HEK293 (cell line): Measurements from ENCODE around the gene AFF1.

Experiments used
- GFI1B ChIP-seq: fragments of 450-650 bp; formaldehyde crosslinking; IDR thresholded peaks from 2 replicates; pipeline ENCODE4 v1.5.1; 2016; ENCODE audit warnings: missing biosample characterization, missing genetic modification characterization
- HIC1 ChIP-seq: fragments of 450-650 bp; formaldehyde crosslinking; IDR thresholded peaks from 2 replicates; pipeline ENCODE4 v1.5.1; 2016; ENCODE audit warnings: missing biosample characterization, missing genetic modification characterization
- KLF1 ChIP-seq: fragments of 450-650 bp; formaldehyde crosslinking; IDR thresholded peaks from 2 replicates; pipeline ENCODE4 v1.5.1; 2016; ENCODE audit warnings: missing biosample characterization, missing genetic modification characterization
- KLF16 ChIP-seq: fragments of 450-650 bp; formaldehyde crosslinking; IDR thresholded peaks from 2 replicates; pipeline ENCODE4 v1.5.1; 2017; ENCODE audit warnings: missing biosample characterization, missing genetic modification characterization
- PRDM1 ChIP-seq: fragments of 450-650 bp; formaldehyde crosslinking; IDR thresholded peaks from 2 replicates; pipeline ENCODE4; 2016; ENCODE audit warnings: missing biosample characterization, missing genetic modification characterization
- RBAK ChIP-seq: fragments of 450-650 bp; formaldehyde crosslinking; IDR thresholded peaks from 2 replicates; pipeline ENCODE4 v1.5.1; 2016; ENCODE audit warnings: missing biosample characterization, missing genetic modification characterization
- SP3 ChIP-seq: fragments of 450-650 bp; formaldehyde crosslinking; IDR thresholded peaks from 2 replicates; pipeline ENCODE4 v1.5.1; 2016; ENCODE audit warnings: missing biosample characterization, missing genetic modification characterization
- ZBTB11 ChIP-seq: fragments of 450-650 bp; formaldehyde crosslinking; conservative IDR thresholded peaks from 2 replicates; pipeline ENCODE4 v1.5.1; 2016; ENCODE audit warnings: low read depth, missing biosample characterization, missing genetic modification characterization
- ZFP3 ChIP-seq: fragments of 450-650 bp; formaldehyde crosslinking; IDR thresholded peaks from 2 replicates; pipeline ENCODE4 v1.5.1; 2016; ENCODE audit warnings: low read depth, missing biosample characterization, missing genetic modification characterization
- ZFP41 ChIP-seq: fragments of 450-650 bp; formaldehyde crosslinking; IDR thresholded peaks from 2 replicates; pipeline ENCODE4 v1.5.1; 2016; ENCODE audit warnings: missing biosample characterization, missing genetic modification characterization, borderline replicate concordance
- ZNF114 ChIP-seq: fragments of 450-650 bp; formaldehyde crosslinking; IDR thresholded peaks from 2 replicates; pipeline ENCODE4 v1.5.0; 2017; ENCODE audit warnings: missing biosample characterization, missing genetic modification characterization
- ZNF155 ChIP-seq: fragments of 450-650 bp; formaldehyde crosslinking; IDR thresholded peaks from 2 replicates; pipeline ENCODE4 v1.5.1; 2016; ENCODE audit warnings: missing biosample characterization, missing genetic modification characterization
- ZNF157 ChIP-seq: fragments of 450-650 bp; formaldehyde crosslinking; IDR thresholded peaks from 2 replicates; pipeline ENCODE4 v1.5.1; 2016; ENCODE audit warnings: missing biosample characterization, missing genetic modification characterization
- ZNF221 ChIP-seq: fragments of 450-650 bp; formaldehyde crosslinking; IDR thresholded peaks from 2 replicates; pipeline ENCODE4 v1.5.1; 2017; ENCODE audit warnings: missing biosample characterization, missing genetic modification characterization, borderline replicate concordance
- ZNF223 ChIP-seq: fragments of 450-650 bp; formaldehyde crosslinking; IDR thresholded peaks from 2 replicates; pipeline ENCODE4 v1.5.1; 2016; ENCODE audit warnings: missing biosample characterization, missing genetic modification characterization
- ZNF24 ChIP-seq: fragments of 450-650 bp; formaldehyde crosslinking; IDR thresholded peaks from 2 replicates; pipeline ENCODE4 v1.5.1; 2016; ENCODE audit warnings: missing biosample characterization, missing genetic modification characterization
- ZNF302 ChIP-seq: fragments of 450-650 bp; formaldehyde crosslinking; IDR thresholded peaks from 2 replicates; pipeline ENCODE4 v1.5.1; 2016; ENCODE audit warnings: missing biosample characterization, missing genetic modification characterization, low read depth
- ZNF391 ChIP-seq: fragments of 450-650 bp; formaldehyde crosslinking; IDR thresholded peaks from 2 replicates; pipeline ENCODE4 v1.5.1; 2016; ENCODE audit warnings: low read depth, missing biosample characterization, missing genetic modification characterization, borderline replicate concordance
- ZNF416 ChIP-seq: fragments of 450-650 bp; formaldehyde crosslinking; IDR thresholded peaks from 2 replicates; pipeline ENCODE4 v1.5.1; 2016; ENCODE audit warnings: missing biosample characterization, missing genetic modification characterization
- ZNF426 ChIP-seq: fragments of 450-650 bp; formaldehyde crosslinking; IDR thresholded peaks from 2 replicates; pipeline ENCODE4 v1.5.1; 2017; ENCODE audit warnings: missing biosample characterization, missing genetic modification characterization, mild to moderate bottlenecking, inconsistent platforms, moderate library complexity
- ZNF449 ChIP-seq: fragments of 450-650 bp; formaldehyde crosslinking; IDR thresholded peaks from 2 replicates; pipeline ENCODE4 v1.5.1; 2017; ENCODE audit warnings: missing biosample characterization, mild to moderate bottlenecking, missing genetic modification characterization, moderate library complexity
- ZNF473 ChIP-seq: fragments of 450-650 bp; formaldehyde crosslinking; IDR thresholded peaks from 2 replicates; pipeline ENCODE4 v1.5.1; 2017; ENCODE audit warnings: missing biosample characterization, missing genetic modification characterization
- ZNF529 ChIP-seq: fragments of 450-650 bp; formaldehyde crosslinking; IDR thresholded peaks from 2 replicates; pipeline ENCODE4 v1.5.1; 2017; ENCODE audit warnings: missing genetic modification characterization, missing biosample characterization; ENCODE audit not compliant: insufficient replicate concordance
- ZNF530 ChIP-seq: fragments of 450-650 bp; formaldehyde crosslinking; IDR thresholded peaks from 2 replicates; pipeline ENCODE4 v1.5.1; 2016; ENCODE audit warnings: low read depth, missing biosample characterization, missing genetic modification characterization
- ZNF558 ChIP-seq: fragments of 450-650 bp; formaldehyde crosslinking; IDR thresholded peaks from 2 replicates; pipeline ENCODE4 v1.5.1; 2016; ENCODE audit warnings: missing biosample characterization, missing genetic modification characterization
- ZNF571 ChIP-seq: fragments of 450-650 bp; formaldehyde crosslinking; IDR thresholded peaks from 2 replicates; pipeline ENCODE4 v1.5.0; 2017; ENCODE audit warnings: missing biosample characterization, missing genetic modification characterization
- ZNF596 ChIP-seq: fragments of 450-650 bp; IDR thresholded peaks from 2 replicates; pipeline ENCODE4 v1.5.0; 2018; ENCODE audit warnings: missing biosample characterization, mild to moderate bottlenecking, missing genetic modification characterization, moderate library complexity
- ZNF626 ChIP-seq: fragments of 450-650 bp; sonication (Bioruptor Pico); formaldehyde crosslinking; IDR thresholded peaks from 2 replicates; pipeline ENCODE4 v1.5.1; 2018; ENCODE audit warnings: missing biosample characterization, missing genetic modification characterization, inconsistent platforms
- ZNF701 ChIP-seq: fragments of 450-650 bp; formaldehyde crosslinking; IDR thresholded peaks from 2 replicates; pipeline ENCODE4 v1.5.1; 2016; ENCODE audit warnings: missing biosample characterization, missing genetic modification characterization
- ZNF704 ChIP-seq: fragments of 450-650 bp; formaldehyde crosslinking; IDR thresholded peaks from 2 replicates; pipeline ENCODE4 v1.5.1; 2016; ENCODE audit warnings: missing biosample characterization, missing genetic modification characterization
- ZNF777 ChIP-seq: fragments of 450-650 bp; formaldehyde crosslinking; IDR thresholded peaks from 2 replicates; pipeline ENCODE4 v1.5.1; 2017; ENCODE audit warnings: missing biosample characterization, missing genetic modification characterization, borderline replicate concordance
- ZNF792 ChIP-seq: fragments of 450-650 bp; formaldehyde crosslinking; IDR thresholded peaks from 2 replicates; pipeline ENCODE4 v1.5.1; 2016; ENCODE audit warnings: missing biosample characterization, missing genetic modification characterization
- ZSCAN16 ChIP-seq: fragments of 450-650 bp; formaldehyde crosslinking; IDR thresholded peaks from 2 replicates; pipeline ENCODE4 v1.5.1; 2016; ENCODE audit warnings: missing biosample characterization, missing genetic modification characterization

AFF1 gene

GRCh38 chr4:86927843-86928395 is 6.9 kb upstream of the AFF1 start (continued):
- TF ChIP-seq HIC1 (tag by site-specific recombination) (no peak), GFI1B (tag by site-specific recombination) (0 out of 2 replicates have a peak, but pooled peaks have one; percentile 13), ZNF530 (tag by site-specific recombination) (no peak), ZNF155 (tag by site-specific recombination) (no peak), ZNF157 (tag by site-specific recombination) (no peak), ZBTB11 (tag by site-specific recombination) (no peak), ZNF626 (tag by site-specific recombination) (no peak), ZNF701 (tag by site-specific recombination) (no peak), ZNF449 (tag by site-specific recombination) (peak; percentile 51; the same call in 1 of the 2 replicates), PRDM1 (tag by site-specific recombination) (0 out of 2 replicates have a peak, but pooled peaks have one; percentile 20), RBAK (tag by site-specific recombination) (no peak), ZNF24 (tag by site-specific recombination) (peak; percentile 50; the same call in 1 of the 2 replicates), ZNF473 (tag by site-specific recombination) (no peak), SP3 (0 out of 2 replicates have a peak, but pooled peaks have one; percentile 30), ZNF792 (no peak), KLF1 (tag by site-specific recombination) (no peak), KLF16 (tag by site-specific recombination) (no peak), ZFP3 (tag by site-specific recombination) (no peak), ZNF704 (tag by site-specific recombination) (no peak), ZNF416 (tag by site-specific recombination) (no peak), ZNF114 (tag by site-specific recombination) (no peak), ZNF596 (tag by site-specific recombination) (no peak), ZNF571 (no peak), ZNF558 (tag by site-specific recombination) (peak; percentile 88), ZNF391 (no peak), ZNF529 (no peak), ZNF302 (tag by site-specific recombination) (no peak), ZNF223 (no peak), ZNF221 (tag by site-specific recombination) (no peak), ZFP41 (tag by site-specific recombination) (no peak), ZSCAN16 (tag by site-specific recombination) (no peak), ZNF426 (tag by site-specific recombination) (no peak), ZNF777 (no peak)
